Inferior parietal cortex (tissue), 1 donor: ENCODE results near the gene FSIP1.

ENCODE experiments used
- DNase-seq: peaks from one replicate; pipeline ENCODE4 v3.0.0-alpha.2; 2016; ENCODE audit errors: extremely low spot score

FSIP1 gene

GRCh38 chr15:39594446-39595337 lies 187.9 kb downstream of the FSIP1 start:
- DNase-seq = no peak

DNA sequence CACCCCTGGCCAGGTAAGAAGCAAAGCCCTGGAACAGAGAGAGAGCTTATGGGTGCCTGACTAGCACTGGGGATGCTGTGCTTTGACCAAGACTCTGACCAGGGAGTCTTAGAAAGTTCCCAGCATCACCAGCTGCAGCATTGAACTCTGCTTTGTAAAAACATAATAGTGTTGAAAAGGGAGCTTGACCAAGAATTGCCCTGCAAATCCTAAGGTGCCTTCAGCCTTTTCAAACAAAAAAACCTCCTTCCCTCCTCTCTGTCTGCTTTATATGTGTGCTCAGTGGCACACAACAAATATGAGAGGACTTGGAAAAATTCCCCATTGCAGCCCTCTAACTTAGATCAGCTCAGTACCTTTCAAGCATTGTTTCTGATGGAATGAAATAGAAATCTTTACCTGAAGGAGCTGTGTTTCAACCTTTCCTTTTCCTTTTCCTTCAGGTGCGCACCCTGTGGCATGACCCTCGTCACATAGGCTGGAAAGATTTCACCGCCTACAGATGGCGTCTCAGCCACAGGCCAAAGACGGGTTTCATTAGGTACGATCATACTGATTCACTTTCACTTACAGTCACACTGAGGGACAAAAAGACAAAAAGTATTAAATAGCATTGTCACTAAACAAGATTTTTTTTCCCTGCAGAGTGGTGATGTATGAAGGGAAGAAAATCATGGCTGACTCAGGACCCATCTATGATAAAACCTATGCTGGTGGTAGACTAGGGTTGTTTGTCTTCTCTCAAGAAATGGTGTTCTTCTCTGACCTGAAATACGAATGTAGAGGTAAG lies 188.8 kb downstream of the FSIP1 start:
- no peak for DNase-seq

DNA sequence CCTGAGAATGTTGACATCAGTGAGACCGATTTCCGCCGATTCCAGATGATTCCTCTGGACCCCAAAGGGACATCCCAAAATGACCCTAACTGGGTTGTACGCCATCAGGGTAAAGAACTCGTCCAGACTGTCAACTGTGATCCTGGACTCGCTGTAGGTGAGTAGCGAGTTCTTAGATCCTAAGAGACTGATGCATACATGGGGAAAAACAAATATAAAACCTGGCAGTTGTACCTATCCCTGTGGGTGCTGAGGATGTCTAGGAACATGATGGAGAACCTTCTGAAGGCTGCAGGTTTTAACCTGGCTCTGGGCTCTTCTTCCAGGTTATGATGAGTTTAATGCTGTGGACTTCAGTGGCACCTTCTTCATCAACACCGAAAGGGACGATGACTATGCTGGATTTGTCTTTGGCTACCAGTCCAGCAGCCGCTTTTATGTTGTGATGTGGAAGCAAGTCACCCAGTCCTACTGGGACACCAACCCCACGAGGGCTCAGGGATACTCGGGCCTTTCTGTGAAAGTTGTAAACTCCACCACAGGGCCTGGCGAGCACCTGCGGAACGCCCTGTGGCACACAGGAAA lies 189.5 kb downstream of the FSIP1 start:
- no peak for DNase-seq

DNA sequence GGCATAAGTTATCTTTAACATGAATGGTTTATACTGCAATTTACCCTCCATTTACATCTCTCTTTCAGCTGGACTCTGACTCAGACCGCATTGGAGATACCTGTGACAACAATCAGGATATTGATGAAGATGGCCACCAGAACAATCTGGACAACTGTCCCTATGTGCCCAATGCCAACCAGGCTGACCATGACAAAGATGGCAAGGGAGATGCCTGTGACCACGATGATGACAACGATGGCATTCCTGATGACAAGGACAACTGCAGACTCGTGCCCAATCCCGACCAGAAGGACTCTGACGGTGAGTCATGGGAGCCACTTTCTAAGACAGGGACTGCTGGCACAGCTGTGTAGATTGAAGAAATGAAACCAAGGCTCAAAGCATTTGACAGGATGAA lies 190.1 kb downstream of the FSIP1 start:
- no peak for DNase-seq

GRCh38 chr15:39591896-39592315 lies 190.7 kb downstream of the FSIP1 start:
- DNase-seq = no peak

DNA sequence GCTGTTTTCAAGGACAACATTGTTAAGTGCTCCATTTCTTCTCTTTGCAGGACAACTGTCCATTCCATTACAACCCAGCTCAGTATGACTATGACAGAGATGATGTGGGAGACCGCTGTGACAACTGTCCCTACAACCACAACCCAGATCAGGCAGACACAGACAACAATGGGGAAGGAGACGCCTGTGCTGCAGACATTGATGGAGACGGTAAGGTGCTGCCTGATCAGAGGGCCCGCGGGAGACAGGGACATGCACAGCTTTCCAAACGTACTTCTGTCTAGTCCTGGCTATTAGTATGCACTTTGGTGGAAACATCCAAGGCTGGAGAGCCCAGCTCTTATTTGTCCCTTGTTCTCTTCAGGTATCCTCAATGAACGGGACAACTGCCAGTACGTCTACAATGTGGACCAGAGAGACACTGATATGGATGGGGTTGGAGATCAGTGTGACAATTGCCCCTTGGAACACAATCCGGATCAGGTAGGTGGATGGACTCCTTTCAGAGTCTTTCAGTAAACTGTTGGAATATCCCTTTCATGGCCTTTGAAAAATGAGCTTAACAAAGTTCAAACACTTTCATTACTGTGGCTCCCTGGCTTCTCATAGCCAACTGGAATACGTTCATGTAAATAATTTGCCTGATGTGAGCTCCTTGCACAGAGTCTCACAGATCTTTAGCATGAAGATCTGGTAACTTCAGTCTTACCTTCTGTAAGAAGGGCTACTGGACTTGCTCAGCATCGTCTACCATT lies 191.3 kb downstream of the FSIP1 start:
- DNase-seq = no peak

GRCh38 chr15:39589815-39590644 lies 192.6 kb downstream of the FSIP1 start:
- no peak for DNase-seq

- no peak for DNase-seq
Measured at GRCh38 chr15:39589193-39589814, 193.3 kb downstream of the FSIP1 start.

DNA sequence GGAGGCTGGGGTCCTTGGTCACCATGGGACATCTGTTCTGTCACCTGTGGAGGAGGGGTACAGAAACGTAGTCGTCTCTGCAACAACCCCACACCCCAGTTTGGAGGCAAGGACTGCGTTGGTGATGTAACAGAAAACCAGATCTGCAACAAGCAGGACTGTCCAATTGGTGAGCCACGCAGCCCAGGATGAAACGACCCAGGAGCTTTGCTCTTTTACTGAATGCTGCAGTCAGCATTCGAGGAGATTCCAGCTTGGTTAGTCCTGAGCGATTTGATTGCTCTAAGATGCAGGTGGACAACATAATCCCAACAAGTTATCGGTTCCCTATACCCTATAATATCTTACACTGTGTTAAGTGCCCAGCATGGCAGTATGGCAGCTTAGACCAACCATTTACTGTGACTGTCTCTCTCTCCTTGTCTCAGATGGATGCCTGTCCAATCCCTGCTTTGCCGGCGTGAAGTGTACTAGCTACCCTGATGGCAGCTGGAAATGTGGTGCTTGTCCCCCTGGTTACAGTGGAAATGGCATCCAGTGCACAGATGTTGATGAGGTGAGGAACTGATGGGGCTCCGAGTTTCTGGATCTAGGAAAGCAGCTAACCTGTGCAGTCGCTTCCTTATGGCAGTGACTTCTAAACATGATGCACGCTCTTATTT lies 194.0 kb downstream of the FSIP1 start:
- no peak for DNase-seq

DNA sequence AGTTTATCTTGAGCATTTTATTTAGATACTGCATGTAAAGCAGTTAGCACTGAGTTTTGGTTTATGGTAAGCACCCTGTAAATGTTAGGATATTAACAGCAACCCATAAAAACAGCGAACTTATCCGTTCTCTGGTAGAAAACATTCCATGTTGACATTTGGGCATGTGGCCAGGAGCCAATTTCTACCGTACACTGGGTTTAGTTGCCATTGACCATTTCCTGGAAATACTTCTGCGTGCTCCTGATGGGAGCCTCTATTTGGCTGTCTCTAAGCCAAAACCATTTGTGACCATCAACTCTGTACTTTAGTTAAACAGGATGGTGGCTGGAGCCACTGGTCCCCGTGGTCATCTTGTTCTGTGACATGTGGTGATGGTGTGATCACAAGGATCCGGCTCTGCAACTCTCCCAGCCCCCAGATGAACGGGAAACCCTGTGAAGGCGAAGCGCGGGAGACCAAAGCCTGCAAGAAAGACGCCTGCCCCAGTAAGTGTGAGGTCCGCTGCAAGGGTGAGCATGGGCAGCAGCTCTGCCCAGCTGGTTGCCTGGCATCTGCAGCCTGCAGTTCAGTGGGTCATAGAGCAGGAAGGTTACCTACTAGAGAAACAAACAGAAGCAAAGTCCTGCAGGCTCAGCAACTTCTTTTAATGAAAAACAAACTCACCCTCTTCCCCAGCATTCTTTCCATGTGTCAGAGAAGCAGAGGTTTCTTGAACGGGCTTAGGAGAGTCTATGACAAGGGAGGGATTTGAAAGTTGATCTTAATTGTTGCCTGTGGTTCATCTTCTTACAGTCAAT lies 194.7 kb downstream of the FSIP1 start:
- DNase-seq = no peak

- no peak for DNase-seq
Measured at GRCh38 chr15:39587096-39587721, 195.4 kb downstream of the FSIP1 start.

- DNase-seq = no peak
Measured at GRCh38 chr15:39586387-39587095, 196.1 kb downstream of the FSIP1 start.

- no peak for DNase-seq
Measured at GRCh38 chr15:39585871-39586301, 196.8 kb downstream of the FSIP1 start.

DNA sequence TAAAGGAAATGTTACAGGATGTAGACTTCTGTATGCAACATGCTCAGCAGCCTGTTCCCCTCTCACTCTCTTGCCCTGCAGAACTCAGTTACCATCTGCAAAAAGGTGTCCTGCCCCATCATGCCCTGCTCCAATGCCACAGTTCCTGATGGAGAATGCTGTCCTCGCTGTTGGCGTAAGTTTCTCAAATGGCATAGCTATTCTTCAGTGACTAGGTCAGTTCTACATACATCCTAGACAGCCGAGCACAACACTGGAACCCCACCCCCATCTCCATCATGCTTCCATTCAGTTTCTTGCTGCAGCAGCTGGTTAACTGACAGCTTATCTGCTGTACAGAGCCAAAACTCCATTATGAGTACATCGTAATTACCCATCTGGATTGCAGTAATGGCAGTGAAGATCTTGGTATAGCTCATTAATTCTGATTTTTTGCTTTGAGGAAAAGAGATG lies 197.2 kb downstream of the FSIP1 start:
- DNase-seq = no peak

DNA sequence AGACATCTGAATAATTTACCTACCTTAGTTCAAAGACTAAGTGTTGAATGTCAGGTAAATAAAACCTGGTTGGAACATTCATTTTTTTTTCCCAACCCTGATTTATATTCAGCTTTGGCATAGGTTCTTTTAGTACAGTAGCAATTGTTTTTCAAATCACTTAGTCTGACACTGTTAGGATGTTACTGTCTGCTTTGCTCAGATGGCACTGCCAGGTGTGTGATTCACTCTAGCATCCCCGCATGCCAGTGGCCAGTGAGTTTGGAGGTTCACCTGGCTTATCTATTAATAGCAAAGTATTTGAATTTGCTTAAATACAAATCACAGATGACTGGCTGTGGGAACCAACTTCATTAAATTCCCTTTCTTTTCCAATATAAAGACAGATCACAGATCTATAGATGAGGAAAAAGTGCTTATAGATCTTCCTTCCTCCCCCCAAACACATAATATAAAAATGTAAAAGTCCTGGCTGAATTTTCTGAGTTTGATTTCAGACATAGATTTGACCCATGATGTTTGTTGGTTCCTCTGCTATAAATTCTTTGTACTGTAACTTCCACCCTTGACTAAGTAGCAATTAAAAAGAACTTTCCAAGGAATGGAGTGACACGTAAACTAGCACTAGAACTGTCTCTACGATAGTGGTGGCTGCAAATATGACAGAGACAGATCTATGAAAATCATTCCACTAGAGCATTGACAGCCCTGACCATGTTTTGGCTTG lies 197.8 kb downstream of the FSIP1 start:
- no peak for DNase-seq

GRCh38 chr15:39584266-39584659 lies 198.4 kb downstream of the FSIP1 start:
- no peak for DNase-seq
